ENCODE results near the gene CEACAM7. TPM values are rescaled to one million over a fixed set of nuclear protein-coding genes. Genes with fewer than 3 reads are reported as not detected.
"Not testable (repeated sequence)": the region's sequence is repeated elsewhere in the genome, so short reads cannot be mapped to it uniquely, and the experiment has no call there.

Gene CEACAM7
- total RNA-seq = not detected
- long read RNA-seq = 0 reads

DNA sequence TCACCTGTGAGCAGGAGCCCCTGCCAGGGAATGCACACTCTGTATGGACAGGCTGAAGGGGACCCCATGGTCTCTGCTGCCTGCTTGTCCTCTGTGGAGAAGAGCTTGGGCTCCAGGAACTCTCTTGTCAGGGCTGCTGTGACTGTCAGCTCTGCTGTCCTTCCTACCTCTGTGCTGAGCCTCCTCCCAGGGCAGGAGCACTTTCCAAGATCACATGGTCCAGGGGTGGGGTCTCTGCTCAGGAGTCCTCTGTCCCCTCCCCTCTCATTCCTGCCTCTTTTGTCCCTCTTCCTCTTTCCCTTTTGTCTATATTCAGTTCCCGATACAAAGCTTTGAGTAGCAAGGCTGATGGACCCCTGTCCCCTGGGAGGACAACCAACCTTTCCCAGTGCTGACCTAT, at the start of gene CEACAM7:
Gene CEACAM7, minus strand, starts transcription at position 173 of the 400 bp plus-strand sequence. Its CDS starts 105 bp downstream, at position 68.
- no peak for ATAC-seq
- intact Hi-C loops (cut with DNase I) = no loop called here
- no peak for DNase-seq

DNA sequence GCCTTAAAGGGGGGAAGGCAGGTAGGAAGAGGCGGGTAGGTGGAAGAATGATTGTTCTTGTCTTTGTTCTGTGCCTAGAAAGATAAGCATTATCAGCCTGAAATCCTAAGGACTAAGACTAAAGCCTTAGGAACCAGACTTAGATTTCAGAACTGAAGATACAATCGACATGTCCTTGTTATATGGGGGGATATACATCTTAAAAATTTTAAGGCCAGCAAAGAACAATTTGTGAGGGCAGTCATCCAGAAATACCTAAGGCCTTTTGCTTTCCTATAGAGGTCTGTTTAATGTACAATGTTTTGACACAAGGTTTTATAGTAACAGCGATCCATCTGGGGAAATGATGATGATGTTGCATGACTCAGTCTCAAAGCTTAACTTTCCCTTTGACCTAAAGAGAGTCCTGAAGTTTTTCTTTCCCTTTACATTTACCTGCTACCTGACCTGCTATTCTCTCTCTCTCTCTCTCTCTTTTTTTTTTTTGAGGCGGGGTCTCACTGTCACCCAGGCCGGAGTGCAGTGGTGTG, 47.1 kb upstream of the CEACAM7 start:
- intact Hi-C loops (cut with DNase I) = no loop called here
- DNase-seq (no peak), ATAC-seq (no peak)

DNA sequence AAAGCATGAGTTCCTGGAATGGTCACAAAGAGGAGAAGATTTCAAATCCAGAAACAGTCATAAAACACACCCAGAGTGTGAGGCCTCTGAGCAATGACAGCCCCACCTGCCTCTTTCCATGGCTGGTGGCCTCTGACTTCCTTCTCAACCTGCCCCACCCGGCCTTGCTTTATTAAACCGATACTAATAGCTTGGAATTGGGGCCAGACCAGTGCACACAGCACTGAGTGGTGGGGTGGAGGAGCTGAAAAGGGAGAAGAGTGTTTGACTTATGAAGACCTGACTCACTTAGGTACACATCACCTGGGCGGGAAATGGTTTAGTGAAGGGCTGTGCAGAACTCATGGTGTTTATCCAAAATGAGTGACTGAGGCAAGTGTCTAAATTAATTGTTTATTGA, 46.5 kb upstream of the CEACAM7 start:
- ATAC-seq = no peak
- intact Hi-C loops (cut with DNase I) = no loop called here
- no peak for DNase-seq

DNA sequence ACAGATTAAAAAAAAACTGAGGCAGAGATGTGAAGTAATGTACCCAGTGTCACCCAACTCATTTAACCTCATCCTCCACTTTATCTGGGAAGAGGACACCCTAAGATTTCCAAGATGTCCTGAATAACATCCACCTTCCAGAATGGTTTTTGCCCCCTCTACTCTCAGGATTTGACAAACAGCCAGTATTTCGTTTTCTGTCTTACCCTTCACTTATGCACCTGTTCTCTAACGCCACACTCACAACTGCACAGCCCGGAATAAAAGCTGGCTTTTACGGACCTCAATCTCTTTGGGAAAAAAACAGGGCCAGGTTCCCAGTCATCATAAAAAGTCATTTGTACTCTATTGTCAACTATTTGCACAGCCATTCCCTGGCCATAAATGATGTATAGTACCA, 46.1 kb upstream of the CEACAM7 start:
- DNase-seq (no peak), ATAC-seq (no peak)
- intact Hi-C loops (cut with DNase I) = no loop called here

DNA sequence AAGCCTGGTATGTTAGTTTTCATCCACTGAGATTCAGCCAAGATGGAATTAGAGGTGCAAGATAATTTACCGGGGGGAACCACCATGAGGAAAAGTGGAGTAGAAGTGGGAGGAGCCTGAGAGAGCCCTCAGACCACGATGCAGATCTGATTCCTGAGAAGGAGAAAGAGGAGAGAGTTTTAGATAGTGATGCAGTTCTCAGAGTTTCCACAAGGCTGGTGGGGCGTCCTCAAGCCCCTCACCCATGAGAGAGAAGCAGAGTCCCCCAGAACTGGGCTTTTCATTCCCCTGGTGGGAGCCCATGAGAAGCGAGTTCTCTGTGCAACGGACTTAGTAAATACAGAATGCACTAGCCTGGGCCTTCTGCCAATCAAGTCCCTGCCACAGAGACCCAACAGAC, 38.4 kb upstream of the CEACAM7 start:
- ATAC-seq (no peak), DNase-seq (no peak)
- intact Hi-C loops (cut with DNase I) = no loop called here

DNA sequence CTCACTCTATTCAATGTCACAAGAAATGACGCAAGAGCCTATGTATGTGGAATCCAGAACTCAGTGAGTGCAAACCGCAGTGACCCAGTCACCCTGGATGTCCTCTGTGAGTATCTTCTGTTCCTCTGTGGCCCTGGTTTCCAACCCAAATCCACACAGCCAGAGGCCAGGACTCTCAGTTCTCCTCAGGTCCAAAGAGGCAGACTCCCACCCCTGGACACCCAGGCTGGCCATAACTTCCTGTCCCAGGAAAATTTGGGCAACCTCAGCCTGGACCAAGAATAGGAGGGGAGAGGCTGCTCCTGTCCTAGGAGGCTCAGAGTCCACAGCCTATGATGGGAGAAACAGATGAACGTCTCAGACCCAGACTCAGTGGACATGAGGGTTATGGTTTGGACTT, 32.0 kb upstream of the CEACAM7 start:
- intact Hi-C loops (cut with DNase I) = no loop called here
- DNase-seq (no peak), ATAC-seq (no peak)

DNA sequence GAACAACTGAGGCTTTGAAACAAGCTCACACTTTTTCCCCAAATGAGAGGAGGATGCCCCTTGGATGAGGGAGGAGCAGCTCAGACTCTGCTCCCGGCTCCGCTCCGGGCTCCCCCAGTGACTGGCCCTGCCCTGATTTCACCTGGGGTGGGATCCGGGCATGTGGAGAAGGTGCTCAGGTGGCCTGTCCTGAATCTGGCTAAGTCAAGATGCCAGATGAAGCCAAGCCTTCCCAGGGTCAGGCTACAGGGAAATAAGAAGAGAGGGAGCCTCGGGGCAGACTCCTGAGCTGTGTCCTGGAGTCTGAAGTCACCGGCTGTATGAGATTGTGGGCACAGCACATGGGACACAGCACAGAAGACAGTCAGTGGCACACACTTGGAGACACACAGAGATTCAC, 30.7 kb upstream of the CEACAM7 start:
- no peak for ATAC-seq
- DNase-seq = no peak
- intact Hi-C loops (cut with DNase I) = no loop called here

DNA sequence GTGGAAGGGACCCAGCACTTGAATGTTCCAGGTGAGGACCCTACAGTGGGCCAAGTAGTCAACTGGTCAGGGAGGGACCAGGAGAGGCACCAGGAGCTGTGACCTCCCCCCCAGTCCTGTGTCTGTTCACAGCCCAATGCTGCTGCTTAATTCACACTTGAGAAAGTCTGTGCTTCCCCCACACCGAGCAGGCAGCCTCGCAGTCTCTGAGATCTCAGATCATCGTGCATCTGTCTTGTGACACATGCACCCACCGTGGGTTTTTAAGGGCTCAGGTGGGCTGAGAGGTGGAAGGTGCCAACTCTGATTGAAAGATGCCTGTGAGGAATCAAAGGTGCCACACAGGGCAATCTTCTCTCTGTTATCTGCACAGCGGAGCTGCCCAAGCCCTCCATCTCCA, 26.5 kb upstream of the CEACAM7 start:
- ATAC-seq = no peak
- intact Hi-C loops (cut with DNase I) = no loop called here
- DNase-seq = no peak

DNA sequence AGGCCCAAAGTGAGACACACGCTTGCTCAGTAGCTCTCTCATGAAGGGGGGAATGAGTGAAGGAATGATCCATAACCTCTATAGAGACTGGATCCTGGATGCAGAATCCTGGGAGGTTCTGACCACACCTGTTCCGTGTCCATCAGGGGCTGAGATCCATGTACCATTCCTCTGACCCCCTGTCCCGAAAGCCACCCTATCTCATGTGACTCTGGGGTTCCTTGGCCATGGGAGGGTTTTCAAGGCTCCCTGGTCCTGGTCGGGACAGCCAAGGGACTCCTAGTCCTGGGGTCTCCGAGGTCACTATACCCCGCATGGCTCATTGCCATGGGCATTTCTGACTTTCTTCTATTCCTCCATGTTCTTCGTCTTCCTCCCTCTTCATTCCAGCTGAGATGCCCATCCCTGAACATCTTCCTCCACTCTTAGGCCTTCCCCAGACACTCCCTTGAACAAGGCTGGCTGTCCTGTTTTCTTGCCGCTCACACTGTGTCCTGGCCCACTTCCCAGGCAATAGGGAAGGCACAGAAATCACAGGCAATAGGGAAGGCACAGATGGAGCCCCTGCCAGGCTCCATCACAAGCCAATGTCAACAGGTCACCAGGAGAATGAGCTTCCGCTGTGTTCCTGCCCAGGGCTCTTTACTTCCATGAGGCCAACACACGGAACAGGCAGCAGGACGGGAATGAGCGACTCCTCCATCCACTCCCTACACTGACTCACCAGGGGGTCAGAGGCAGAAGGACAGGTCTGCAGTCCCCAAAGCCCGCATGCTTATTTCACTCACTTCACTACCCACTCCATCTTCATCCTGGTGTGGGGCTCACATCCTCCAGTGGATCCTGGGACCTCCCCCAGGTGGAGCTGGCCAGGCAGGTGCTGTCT, 23.5 kb upstream of the CEACAM7 start:
- ATAC-seq = no peak
- intact Hi-C loops (cut with DNase I) = no loop called here
- no peak for DNase-seq

DNA sequence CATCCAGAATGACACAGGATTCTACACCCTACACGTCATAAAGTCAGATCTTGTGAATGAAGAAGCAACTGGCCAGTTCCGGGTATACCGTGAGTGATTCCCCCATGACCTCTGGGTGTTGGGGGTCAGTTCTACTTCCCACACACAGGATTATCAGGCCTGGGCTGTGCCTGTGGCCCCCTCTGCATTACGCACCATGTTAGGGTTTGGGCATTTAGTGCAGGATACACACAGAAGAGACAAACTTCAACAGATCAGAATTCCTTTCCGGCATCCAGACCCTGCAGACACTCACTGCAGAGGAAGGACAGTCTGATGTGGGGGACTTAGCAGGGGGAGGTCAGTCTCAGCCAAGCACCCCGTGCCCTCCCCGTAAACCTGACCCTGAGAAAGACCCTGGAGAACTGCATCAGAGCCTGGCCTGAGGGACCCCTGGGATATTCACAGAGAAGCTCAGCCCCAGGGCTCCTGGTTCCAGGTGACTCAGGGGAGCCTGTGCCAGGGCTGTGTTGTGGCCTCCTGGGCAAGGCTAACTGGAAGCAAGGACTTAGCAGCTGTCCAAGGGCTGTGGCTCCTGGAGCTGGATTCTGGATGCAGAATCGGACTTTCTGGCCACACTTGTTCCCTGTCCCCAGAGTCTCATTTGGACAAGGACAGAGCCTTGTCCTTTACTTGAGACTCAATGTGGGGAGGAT, 22.0 kb upstream of the CEACAM7 start:
- DNase-seq = no peak
- ATAC-seq = no peak
- intact Hi-C loops (cut with DNase I) = no loop called here

DNA sequence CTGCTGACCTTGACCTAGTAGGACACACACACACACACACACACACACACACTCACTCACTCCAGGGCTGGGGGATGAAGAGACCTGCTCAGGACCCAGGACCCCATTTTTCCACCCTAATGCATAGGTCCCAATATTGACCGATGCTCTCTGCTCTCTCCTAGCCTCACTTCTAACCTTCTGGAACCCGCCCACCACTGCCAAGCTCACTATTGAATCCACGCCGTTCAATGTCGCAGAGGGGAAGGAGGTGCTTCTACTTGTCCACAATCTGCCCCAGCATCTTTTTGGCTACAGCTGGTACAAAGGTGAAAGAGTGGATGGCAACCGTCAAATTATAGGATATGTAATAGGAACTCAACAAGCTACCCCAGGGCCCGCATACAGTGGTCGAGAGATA, 21.4 kb upstream of the CEACAM7 start:
- DNase-seq; intact Hi-C loops (cut with DNase I); ATAC-seq: not testable (repeated sequence)

DNA sequence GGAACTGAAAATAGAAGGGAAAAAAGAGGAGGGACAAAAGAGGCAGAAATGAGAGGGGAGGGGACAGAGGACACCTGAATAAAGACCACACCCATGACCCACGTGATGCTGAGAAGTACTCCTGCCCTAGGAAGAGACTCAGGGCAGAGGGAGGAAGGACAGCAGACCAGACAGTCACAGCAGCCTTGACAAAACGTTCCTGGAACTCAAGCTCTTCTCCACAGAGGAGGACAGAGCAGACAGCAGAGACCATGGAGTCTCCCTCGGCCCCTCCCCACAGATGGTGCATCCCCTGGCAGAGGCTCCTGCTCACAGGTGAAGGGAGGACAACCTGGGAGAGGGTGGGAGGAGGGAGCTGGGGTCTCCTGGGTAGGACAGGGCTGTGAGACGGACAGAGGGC, 20.4 kb upstream of the CEACAM7 start, which contains the start of gene CEACAM5:
Gene CEACAM5, plus strand, starts transcription at position 146 of the 400 bp plus-strand sequence. Its CDS starts 106 bp downstream, at position 252.
- DNase-seq = no peak
- no peak for ATAC-seq
- intact Hi-C loops (cut with DNase I) = no loop called here

DNA sequence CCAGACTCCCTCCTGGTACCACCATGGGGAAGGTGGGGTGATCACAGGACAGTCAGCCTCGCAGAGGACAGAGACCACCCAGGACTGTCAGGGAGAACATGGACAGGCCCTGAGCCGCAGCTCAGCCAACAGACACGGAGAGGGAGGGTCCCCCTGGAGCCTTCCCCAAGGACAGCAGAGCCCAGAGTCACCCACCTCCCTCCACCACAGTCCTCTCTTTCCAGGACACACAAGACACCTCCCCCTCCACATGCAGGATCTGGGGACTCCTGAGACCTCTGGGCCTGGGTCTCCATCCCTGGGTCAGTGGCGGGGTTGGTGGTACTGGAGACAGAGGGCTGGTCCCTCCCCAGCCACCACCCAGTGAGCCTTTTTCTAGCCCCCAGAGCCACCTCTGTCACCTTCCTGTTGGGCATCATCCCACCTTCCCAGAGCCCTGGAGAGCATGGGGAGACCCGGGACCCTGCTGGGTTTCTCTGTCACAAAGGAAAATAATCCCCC, 19.9 kb upstream of the CEACAM7 start:
- intact Hi-C loops (cut with DNase I) = no loop called here
- DNase-seq (no peak), ATAC-seq (no peak)

DNA sequence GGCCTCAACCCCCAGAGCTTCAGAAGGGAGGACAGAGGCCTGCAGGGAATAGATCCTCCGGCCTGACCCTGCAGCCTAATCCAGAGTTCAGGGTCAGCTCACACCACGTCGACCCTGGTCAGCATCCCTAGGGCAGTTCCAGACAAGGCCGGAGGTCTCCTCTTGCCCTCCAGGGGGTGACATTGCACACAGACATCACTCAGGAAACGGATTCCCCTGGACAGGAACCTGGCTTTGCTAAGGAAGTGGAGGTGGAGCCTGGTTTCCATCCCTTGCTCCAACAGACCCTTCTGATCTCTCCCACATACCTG, 19.4 kb upstream of the CEACAM7 start:
- intact Hi-C loops (cut with DNase I) = no loop called here
- ATAC-seq = no peak
- no peak for DNase-seq

DNA sequence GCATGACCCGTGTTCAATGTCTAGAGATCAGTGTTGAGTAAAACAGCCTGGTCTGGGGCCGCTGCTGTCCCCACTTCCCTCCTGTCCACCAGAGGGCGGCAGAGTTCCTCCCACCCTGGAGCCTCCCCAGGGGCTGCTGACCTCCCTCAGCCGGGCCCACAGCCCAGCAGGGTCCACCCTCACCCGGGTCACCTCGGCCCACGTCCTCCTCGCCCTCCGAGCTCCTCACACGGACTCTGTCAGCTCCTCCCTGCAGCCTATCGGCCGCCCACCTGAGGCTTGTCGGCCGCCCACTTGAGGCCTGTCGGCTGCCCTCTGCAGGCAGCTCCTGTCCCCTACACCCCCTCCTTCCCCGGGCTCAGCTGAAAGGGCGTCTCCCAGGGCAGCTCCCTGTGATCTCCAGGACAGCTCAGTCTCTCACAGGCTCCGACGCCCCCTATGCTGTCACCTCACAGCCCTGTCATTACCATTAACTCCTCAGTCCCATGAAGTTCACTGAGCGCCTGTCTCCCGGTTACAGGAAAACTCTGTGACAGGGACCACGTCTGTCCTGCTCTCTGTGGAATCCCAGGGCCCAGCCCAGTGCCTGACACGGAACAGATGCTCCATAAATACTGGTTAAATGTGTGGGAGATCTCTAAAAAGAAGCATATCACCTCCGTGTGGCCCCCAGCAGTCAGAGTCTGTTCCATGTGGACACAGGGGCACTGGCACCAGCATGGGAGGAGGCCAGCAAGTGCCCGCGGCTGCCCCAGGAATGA, 18.9 kb upstream of the CEACAM7 start:
- ATAC-seq (peak; percentile 59 to 74), DNase-seq (peak; percentile 34)
- intact Hi-C loops (cut with DNase I) = no loop called here

DNA sequence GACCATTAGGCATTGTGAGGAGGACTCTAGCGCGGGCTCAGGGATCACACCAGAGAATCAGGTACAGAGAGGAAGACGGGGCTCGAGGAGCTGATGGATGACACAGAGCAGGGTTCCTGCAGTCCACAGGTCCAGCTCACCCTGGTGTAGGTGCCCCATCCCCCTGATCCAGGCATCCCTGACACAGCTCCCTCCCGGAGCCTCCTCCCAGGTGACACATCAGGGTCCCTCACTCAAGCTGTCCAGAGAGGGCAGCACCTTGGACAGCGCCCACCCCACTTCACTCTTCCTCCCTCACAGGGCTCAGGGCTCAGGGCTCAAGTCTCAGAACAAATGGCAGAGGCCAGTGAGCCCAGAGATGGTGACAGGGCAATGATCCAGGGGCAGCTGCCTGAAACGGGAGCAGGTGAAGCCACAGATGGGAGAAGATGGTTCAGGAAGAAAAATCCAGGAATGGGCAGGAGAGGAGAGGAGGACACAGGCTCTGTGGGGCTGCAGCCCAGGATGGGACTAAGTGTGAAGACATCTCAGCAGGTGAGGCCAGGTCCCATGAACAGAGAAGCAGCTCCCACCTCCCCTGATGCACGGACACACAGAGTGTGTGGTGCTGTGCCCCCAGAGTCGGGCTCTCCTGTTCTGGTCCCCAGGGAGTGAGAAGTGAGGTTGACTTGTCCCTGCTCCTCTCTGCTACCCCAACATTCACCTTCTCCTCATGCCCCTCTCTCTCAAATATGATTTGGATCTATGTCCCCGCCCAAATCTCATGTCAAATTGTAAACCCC, 17.5 kb upstream of the CEACAM7 start:
- intact Hi-C loops (cut with DNase I) = no loop called here
- no peak for DNase-seq
- no peak for ATAC-seq

DNA sequence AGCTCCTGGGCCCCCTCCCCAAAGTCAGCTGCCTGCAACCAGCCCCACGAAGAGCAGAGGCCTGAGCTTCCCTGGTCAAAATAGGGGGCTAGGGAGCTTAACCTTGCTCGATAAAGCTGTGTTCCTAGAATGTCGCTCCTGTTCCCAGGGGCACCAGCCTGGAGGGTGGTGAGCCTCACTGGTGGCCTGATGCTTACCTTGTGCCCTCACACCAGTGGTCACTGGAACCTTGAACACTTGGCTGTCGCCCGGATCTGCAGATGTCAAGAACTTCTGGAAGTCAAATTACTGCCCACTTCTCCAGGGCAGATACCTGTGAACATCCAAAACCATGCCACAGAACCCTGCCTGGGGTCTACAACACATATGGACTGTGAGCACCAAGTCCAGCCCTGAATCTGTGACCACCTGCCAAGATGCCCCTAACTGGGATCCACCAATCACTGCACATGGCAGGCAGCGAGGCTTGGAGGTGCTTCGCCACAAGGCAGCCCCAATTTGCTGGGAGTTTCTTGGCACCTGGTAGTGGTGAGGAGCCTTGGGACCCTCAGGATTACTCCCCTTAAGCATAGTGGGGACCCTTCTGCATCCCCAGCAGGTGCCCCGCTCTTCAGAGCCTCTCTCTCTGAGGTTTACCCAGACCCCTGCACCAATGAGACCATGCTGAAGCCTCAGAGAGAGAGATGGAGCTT, 15.7 kb upstream of the CEACAM7 start:
- DNase-seq (no peak), ATAC-seq (no peak)
- intact Hi-C loops (cut with DNase I) = no loop called here

DNA sequence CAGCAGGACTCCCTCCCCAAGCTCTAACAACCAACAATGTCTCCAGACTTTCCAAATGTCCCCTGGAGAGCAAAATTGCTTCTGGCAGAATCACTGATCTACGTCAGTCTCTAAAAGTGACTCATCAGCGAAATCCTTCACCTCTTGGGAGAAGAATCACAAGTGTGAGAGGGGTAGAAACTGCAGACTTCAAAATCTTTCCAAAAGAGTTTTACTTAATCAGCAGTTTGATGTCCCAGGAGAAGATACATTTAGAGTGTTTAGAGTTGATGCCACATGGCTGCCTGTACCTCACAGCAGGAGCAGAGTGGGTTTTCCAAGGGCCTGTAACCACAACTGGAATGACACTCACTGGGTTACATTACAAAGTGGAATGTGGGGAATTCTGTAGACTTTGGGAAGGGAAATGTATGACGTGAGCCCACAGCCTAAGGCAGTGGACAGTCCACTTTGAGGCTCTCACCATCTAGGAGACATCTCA, 14.1 kb upstream of the CEACAM7 start:
- no peak for DNase-seq
- no peak for ATAC-seq
- intact Hi-C loops (cut with DNase I) = no loop called here
